Testis (tissue), 2 donors: ENCODE data around the gene THADA.

ENCODE experiments used
- POLR2A ChIP-seq: fragments of 450-650 bp; IDR thresholded peaks from one replicate; pipeline ENCODE4 v1.6.1; 2017; ENCODE audit warnings: antibody characterized with exemption, mild to moderate bottlenecking, moderate library complexity
- TF ChIP-seq, protein P1 (sequence below), 3 experiments: fragments of 450-650 bp in 2 of 3; fragments of 200-600 bp in 1 of 3; sonication (generic) in 1 of 3; IDR thresholded peaks; one replicate each; pipeline ENCODE4 v1.5.1; 2016 to 2019; ENCODE audit warnings: antibody characterized with exemption in 3 of 3, mild to moderate bottlenecking in 2 of 3, moderate library complexity in 1 of 3

DNA sequence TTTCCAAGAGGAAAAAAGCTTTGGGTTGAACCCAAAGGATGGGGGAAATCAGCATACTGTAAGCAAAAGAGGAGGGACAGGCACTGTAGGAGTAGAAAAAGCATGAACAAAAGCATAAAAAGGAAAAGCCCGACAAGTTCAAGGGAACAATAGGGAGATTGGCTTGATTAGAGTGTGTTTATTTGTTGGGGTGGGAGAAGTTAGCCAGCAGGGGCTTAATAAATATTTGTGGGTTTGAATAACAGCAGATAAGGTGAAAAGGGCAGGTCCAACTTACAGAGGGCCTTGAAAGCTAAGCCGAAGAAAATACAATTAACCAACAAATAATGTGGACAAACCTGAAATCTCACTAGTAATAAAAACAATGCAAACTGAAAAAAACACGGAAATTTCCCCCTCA, 126.7 kb downstream of the THADA start:
- TF ChIP-seq, protein P1, sequence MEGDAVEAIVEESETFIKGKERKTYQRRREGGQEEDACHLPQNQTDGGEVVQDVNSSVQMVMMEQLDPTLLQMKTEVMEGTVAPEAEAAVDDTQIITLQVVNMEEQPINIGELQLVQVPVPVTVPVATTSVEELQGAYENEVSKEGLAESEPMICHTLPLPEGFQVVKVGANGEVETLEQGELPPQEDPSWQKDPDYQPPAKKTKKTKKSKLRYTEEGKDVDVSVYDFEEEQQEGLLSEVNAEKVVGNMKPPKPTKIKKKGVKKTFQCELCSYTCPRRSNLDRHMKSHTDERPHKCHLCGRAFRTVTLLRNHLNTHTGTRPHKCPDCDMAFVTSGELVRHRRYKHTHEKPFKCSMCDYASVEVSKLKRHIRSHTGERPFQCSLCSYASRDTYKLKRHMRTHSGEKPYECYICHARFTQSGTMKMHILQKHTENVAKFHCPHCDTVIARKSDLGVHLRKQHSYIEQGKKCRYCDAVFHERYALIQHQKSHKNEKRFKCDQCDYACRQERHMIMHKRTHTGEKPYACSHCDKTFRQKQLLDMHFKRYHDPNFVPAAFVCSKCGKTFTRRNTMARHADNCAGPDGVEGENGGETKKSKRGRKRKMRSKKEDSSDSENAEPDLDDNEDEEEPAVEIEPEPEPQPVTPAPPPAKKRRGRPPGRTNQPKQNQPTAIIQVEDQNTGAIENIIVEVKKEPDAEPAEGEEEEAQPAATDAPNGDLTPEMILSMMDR (IDR thresholded peaks at IDR 0.05): no peak
- no peak for TF ChIP-seq POLR2A
